Smooth muscle cell (in vitro differentiated cells): ENCODE data around the gene FAM131C. TPM values are rescaled to one million over a fixed set of nuclear protein-coding genes. Genes with fewer than 3 reads are reported as not detected.
"Not testable (repeated sequence)": the region's sequence is repeated elsewhere in the genome, so short reads cannot be mapped to it uniquely, and the experiment has no call there.

Source experiments
- DNase-seq: peaks from one replicate; lab custom pipeline; 2025; ENCODE audit not compliant: unreplicated experiment; lab: John Stamatoyannopoulos, UW
- H2AFZ ChIP-seq: fragments of 200-600 bp; sonication (generic); 2 replicates; pipeline ENCODE4 v1.6.0; 2016; ENCODE audit warnings: antibody characterized with exemption, low read depth, mild to moderate bottlenecking
- H3F3A ChIP-seq: fragments of 200-600 bp; sonication (generic); 2 replicates; pipeline ENCODE4 v1.6.0; 2017; ENCODE audit warnings: antibody characterized with exemption, low read depth
- H3K27ac ChIP-seq: fragments of 200-600 bp; sonication (generic); 2 replicates; pipeline ENCODE4 v1.5.1; 2016; ENCODE audit warnings: low read depth, mild to moderate bottlenecking
- H3K27me3 ChIP-seq: fragments of 200-600 bp; sonication (generic); 2 replicates; pipeline ENCODE4 v1.6.1; 2016; ENCODE audit warnings: low read depth, mild to moderate bottlenecking
- H3K36me3 ChIP-seq: fragments of 200-600 bp; sonication (generic); 2 replicates; pipeline ENCODE4 v1.5.1; 2016; ENCODE audit warnings: low read depth
- H3K4me1 ChIP-seq: fragments of 200-600 bp; sonication (generic); 2 replicates; pipeline ENCODE4 v1.5.1; 2016; ENCODE audit warnings: low read depth
- H3K4me2 ChIP-seq: fragments of 200-600 bp; sonication (generic); 2 replicates; pipeline ENCODE4 v1.6.0; 2016; ENCODE audit warnings: mild to moderate bottlenecking
- H3K4me3 ChIP-seq: fragments of 200-600 bp; sonication (generic); 2 replicates; pipeline ENCODE4 v1.5.1; 2016; ENCODE audit warnings: mild to moderate bottlenecking
- H3K79me2 ChIP-seq: fragments of 200-600 bp; sonication (generic); 2 replicates; pipeline ENCODE4 v1.6.0; 2016; ENCODE audit warnings: low read depth, mild to moderate bottlenecking
- H3K9ac ChIP-seq: fragments of 200-600 bp; sonication (generic); 2 replicates; pipeline ENCODE4 v1.6.0; 2016; ENCODE audit warnings: low read depth
- H3K9me3 ChIP-seq: fragments of 200-600 bp; sonication (generic); replicated peaks from 2 replicates; pipeline ENCODE4 v1.5.1; 2016; ENCODE audit warnings: low read depth
- H4K20me1 ChIP-seq: fragments of 200-600 bp; sonication (generic); 2 replicates; pipeline ENCODE4 v1.6.0; 2016; ENCODE audit warnings: low read depth
- WGBS: methylation state at CpG from one replicate; pipeline ENCODE4 v1.1.7; 2016; ENCODE audit warnings: low lambda C conversion rate; 5-methylcytosine and 5-hydroxymethylcytosine counted together
- polyA plus RNA-seq: library from polyadenylated mRNA; unstranded; fragments of >200 nt; fragmentation: Nextera tagmentation; extraction: Ambion mirVana; gene quantifications from 2 replicates; pipeline ENCODE4 v1.2.1, GENCODE V29; 2016
- total RNA-seq: library from RNA; depleted of rRNA; stranded (reverse); fragments of >200 nt; gene quantifications from 2 replicates; pipeline ENCODE4 v1.2.3, GENCODE V29; 2014
- TF ChIP-seq, protein P1 (sequence below): fragments of 200-600 bp; sonication (generic); IDR thresholded peaks from 2 replicates; pipeline ENCODE4 v1.5.1; 2017; ENCODE audit warnings: borderline replicate concordance, mild to moderate bottlenecking, antibody characterized with exemption; ENCODE audit not compliant: insufficient read depth, poor library complexity, severe bottlenecking

The FAM131C gene
- total and polyA plus RNA-seq, 2 experiments from 2014 or later, result 1.4 to 1.5 TPM

DNA sequence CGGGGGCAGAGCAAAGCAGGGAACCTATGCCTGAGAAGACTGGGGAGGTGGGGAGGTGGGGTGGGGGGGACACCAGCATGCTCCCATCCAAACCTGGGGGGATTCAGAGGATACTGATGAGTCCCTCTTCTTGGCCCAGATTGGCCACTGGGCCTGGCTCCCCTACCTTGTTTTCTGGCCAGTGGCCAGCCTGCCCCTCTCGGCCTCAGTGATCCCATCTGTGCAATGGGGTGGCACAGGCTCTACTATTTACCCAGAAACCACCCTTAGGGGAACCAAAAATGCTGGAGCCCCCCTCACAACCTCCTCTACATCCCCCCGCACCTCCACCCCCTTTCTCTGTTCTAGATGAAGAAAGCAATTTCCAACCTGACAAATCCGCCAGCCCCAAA, 16.9 kb downstream of the FAM131C start:
- not testable (repeated sequence) for H3K9me3 ChIP-seq, H3K79me2 ChIP-seq, H3F3A ChIP-seq, H3K27ac ChIP-seq, H3K9ac ChIP-seq, H2AFZ ChIP-seq, H3K36me3 ChIP-seq, H4K20me1 ChIP-seq, H3K27me3 ChIP-seq, H3K4me1 ChIP-seq, H3K4me2 ChIP-seq, H3K4me3 ChIP-seq, DNase-seq
- WGBS, result 56% methylated on average over 3 of the region's 4 CpGs

DNA sequence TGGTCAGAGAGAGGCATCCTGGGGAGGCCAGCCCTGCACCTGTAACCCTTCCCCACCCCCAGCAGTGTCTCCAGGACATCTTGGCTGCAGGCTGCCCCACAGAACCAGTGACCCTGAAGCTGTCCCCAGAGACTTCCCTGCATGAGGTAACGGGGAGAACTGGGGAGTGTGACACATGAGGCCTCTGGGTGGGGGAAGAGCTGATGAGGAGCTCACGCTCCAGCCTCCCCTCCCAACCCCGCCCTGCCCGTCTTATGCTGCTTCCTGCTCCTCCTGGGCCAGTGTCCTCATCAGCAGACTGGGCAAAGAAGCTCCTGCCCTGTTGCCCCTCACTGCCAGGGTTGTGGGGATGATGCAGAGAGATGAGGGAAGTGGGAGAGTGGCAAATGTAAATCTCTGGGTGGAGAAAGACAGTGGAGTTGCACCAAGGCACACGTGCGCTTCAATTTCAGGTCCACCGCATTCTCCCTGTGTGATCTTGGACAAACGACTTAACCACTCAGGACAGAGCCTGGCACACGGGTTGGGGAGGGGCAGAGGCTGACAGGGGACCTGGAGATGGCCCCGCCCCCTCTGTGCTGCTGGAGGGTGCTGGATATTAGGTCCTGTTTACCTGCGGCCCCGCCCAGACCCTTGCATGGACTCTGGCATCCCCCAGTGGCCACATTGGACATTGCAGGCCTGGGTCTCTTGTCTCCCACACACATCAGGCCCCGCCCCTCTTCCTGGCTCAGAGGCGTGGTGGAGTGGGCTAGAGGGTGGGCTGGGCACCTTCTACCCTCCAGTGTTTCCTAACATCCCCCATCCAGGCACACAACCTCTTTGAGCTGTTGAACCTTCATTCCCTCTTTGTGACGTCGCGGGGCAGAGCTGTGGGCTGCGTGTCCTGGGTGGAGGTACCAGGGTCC, 17.6 kb downstream of the FAM131C start:
- WGBS, result 22% methylated on average over 18 of the region's 18 CpGs
- no peak overlapping the region for H3K9ac ChIP-seq
- H2AFZ ChIP-seq, result no peak overlapping the region
- no peaks in the 10 kb centered on the region for H3K9me3 ChIP-seq
- H3K79me2 ChIP-seq, result no peaks in the 10 kb centered on the region
- H3K4me3 ChIP-seq, result no peak overlapping the region
- H3K4me2 ChIP-seq, result peak overlapping the region; percentile 50
- peak; percentile 54 for DNase-seq
- no peaks in the 10 kb centered on the region for H3K4me1 ChIP-seq
- no peaks in the 10 kb centered on the region for H3F3A ChIP-seq
- TF ChIP-seq, protein P1, sequence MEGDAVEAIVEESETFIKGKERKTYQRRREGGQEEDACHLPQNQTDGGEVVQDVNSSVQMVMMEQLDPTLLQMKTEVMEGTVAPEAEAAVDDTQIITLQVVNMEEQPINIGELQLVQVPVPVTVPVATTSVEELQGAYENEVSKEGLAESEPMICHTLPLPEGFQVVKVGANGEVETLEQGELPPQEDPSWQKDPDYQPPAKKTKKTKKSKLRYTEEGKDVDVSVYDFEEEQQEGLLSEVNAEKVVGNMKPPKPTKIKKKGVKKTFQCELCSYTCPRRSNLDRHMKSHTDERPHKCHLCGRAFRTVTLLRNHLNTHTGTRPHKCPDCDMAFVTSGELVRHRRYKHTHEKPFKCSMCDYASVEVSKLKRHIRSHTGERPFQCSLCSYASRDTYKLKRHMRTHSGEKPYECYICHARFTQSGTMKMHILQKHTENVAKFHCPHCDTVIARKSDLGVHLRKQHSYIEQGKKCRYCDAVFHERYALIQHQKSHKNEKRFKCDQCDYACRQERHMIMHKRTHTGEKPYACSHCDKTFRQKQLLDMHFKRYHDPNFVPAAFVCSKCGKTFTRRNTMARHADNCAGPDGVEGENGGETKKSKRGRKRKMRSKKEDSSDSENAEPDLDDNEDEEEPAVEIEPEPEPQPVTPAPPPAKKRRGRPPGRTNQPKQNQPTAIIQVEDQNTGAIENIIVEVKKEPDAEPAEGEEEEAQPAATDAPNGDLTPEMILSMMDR, result peak; percentile 79
- H3K36me3 ChIP-seq, result no peaks in the 10 kb centered on the region
- no peak overlapping the region for H3K27ac ChIP-seq
- no peaks in the 10 kb centered on the region for H3K27me3 ChIP-seq
- no peaks in the 10 kb centered on the region for H4K20me1 ChIP-seq

DNA sequence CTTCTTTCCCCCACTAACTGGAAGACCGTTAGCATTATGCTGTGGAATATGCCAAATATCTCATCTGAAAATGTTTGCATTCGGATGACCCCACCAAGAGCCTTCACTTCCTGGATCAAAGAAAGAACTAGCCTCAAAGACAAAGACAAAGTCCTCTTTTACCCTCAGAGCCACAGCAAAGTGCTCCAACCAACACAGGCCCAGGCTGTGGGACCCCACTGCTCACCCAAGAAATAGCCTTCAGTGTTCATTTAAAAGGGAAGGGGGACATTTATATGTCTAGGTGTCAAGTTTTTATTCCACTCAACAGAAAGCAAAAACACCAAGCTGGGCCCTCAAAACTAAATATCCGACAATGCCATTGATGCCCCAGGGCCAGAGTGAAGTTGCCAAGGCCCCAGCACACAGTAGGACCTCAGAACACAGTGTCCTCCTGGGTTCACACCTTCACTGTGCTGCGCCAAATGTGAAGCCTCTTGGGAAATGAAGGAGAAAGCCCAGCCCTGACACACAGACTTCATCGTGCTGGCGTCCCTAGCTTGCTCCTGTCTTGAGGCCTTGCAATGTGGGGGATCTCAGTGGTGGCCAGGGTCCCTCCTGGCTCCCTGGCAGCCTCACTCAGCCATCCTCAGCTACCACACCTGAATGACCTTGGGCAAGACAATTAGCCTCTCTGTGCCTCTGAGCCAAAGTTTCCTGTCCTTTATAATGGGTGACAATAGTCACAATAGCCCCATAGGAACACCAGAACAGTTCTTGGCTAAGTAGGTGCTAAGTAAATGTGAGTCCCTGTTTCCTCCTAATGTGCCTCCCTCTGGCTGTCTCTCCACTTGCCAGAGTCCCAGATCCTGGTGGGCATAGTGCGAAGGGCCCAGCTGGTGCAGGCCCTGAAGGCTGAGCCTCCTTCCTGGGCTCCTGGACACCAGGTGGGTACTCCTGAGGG, 18.6 kb downstream of the FAM131C start:
- no peaks in the 10 kb centered on the region for H3K79me2 ChIP-seq
- no peak overlapping the region for H2AFZ ChIP-seq
- no peaks in the 10 kb centered on the region for H3K36me3 ChIP-seq
- no peak overlapping the region for H3K4me2 ChIP-seq
- H3K27ac ChIP-seq, result no peak overlapping the region
- no peaks in the 10 kb centered on the region for H3F3A ChIP-seq
- H3K27me3 ChIP-seq, result no peaks in the 10 kb centered on the region
- H3K9me3 ChIP-seq, result no peaks in the 10 kb centered on the region
- no peak for DNase-seq
- no peaks in the 10 kb centered on the region for H3K4me1 ChIP-seq
- no peak overlapping the region for H3K4me3 ChIP-seq
- no peaks in the 10 kb centered on the region for H4K20me1 ChIP-seq
- 87% methylated on average over 7 of the region's 7 CpGs for WGBS
- TF ChIP-seq, protein P1, result no peak
- no peak overlapping the region for H3K9ac ChIP-seq
